Measurements from ENCODE around the gene MGARP.
A peak's percentile ranks its signal among the peaks of the same experiment; 100 is the strongest.

The MGARP gene

DNA sequence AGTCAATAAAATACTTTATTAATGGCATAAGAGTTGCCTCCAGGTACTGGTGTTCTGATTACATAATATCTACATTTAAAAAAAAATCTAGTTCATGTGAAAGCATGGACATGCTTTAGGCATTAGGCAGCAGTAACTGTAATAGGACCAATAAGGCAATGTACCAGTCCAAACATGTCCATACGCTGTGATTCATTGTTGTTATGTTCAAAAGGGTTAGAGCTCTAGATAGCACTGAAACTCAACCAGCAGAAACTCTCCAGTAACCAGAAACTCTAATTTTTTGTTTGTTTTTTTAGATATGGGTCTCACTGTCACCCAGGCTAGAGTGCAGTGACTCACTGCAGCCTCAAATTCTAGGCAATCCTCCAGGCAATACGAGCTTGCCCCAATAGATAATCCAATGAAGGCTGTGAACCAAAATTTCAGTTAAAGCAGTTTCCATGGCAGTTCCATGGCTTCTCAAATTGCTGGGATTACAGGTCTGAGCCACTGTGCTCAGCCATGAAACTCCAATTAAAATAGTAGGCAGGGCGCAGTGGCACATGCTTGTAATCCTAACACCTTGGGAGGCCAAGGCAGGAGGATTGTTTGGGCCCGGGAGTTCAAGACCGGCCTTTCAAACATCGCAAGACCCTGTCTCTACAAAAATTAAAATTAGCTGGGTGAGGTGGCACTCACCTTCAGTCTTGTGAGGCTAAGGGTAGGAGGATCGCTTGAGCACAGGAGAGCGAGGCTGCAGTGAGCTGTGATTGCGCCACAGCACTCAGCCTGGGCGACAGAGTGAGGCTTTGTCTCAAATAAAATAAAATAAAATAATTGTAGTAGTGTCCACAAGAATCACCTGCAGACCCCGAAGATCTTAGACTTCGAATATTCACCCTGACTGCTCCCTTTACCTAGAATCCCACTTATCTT lies 36.3 kb downstream of the MGARP start:
- no peak for DNase-seq

DNA sequence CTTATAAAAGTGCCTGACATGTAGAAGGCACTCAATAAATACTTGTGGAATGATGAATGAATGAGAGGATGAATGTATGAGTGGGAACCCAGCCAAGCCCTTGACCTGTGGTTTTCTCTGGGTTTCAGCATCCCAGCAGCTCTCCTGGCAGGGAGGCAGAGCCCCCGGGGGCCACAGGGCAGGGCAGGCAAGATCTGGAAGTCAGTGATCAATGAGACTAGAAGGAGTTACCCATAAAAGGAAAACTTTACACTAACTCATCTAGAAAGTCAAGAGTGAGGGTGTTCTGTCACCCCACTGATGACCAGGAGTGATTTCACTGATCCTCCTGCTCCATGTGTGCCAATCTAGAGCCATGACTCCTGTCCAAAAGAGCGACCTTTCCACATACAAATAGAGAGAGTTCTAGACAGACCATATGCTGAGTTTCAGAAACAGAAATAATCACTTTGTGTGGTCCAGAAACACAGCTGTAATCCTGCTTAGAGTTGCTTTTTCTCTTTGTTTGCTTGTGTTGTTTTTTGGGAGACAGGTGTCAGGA lies 37.4 kb downstream of the MGARP start:
- no peak for DNase-seq

DNA sequence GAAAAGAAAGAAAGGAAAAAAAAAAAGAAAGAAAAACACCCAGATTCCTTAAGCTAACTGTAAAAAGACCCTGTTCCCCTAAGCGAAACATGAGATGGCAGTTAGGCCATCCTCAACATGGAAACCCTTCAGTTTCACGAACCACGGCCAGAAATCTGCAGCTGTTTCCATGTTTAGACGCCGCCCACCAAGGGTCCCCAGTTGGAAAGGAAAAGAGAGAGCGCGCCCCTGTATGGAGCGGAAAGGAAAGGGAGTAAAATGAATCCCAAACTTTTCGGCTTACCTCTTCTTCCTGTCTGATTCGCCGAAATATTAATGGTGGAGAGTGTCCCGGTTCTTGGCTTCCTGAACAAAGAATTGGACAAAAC lies 38.3 kb downstream of the MGARP start:
- no peak for DNase-seq

DNA sequence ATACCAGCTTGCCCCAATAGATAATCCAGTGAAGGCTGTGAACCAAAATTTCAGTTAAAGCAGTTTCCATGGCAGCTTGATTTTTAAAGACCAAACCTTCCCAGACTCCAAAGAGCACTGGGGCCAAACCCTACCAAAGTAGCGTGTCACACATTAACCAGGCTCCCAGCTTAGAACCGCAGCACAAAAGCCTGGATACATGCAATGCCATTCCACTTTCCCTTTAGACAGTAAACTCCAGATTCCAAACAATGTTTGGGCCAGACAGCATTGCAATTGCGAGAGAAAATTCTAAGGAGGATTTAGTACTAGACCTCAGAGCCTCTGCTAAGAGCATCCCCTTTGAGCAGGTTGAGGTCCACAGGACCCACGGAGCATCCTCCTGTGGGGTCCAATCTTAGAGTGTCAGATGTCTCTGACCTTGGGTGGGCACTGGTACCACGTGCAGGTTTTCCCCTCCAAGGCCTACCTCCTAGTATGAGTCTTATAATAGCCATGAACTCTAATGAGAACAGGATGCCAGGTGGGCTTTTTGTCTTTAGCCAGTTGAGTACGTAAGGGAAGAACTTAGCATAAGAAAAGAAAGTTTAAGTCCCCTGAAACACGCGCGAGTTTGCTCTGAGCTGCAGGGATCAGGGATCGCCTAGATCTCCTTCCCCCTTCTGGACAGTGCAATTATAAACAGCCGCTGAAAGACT lies 38.8 kb downstream of the MGARP start:
- no peak for DNase-seq

DNA sequence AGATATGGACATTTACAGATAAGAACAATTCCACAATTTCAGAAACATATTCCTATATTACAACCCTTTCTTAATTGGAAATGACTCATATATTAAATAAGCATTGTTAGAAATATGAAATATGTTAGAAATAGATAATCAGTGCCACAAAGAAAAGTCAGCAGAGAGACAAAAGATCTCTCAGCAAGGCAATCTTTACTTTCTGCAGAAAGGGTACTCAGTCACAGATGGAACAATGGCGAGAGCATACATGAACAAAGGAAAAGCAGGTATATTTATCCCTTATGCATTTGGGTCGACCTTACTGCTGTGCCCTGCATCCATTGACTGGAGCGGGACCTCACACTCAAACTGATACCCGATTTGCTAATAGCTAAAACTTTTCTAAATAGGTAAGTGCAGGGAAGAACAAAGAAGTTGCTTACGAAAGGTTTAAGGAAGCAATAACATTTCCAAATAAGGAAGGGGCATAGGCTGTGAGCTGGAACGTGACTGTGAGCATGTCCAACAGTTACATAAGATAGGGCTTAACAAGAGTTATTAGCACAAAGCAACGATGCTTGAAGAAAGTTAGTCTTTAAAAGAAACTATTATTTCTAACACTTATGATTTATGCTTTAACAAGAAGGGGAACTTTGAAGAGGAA lies 40.8 kb downstream of the MGARP start:
- no peak for DNase-seq

DNA sequence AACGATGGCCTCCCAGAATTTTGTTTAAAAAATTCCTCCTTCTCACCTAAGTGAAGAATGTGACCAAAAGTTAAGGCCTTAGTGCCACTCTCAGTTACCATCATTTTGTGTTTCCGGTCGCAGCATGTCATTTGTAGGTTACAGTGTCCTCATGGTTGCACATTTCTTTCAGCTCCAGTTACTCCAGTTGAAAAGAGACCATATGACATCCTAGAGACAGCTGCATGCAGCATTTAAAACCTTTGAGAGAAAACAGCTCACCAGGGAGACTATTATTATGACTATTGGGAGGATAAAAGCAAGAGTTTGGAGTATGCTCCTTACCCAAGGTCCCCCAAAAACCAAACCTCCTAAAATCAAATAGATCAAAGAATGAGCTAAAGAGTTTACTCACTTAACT lies 45.8 kb downstream of the MGARP start:
- DNase-seq = no peak

DNA sequence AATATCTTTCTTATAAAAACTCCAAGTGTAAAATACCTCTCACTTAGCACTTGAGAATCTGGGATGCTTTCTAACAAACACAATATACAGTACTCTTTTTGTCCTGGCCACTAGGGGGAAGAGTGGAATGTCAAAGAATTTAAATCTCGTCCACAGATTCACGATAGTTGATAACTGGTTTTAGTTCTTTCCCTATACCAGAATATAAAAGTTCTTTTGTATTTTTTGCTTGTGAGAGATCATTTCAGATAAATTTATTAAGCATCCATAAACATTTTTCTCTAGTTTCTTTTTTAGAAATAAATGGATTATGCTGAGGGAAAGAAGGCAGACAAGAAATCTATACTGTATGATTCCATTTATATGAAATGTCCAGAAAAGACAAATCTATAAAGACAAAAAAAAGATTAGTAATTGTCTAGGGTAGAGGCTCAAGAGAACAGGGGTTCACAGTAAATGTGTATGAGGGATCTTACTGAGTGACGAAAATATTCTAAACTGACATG lies 50.4 kb downstream of the MGARP start:
- DNase-seq = peak; percentile 47

DNA sequence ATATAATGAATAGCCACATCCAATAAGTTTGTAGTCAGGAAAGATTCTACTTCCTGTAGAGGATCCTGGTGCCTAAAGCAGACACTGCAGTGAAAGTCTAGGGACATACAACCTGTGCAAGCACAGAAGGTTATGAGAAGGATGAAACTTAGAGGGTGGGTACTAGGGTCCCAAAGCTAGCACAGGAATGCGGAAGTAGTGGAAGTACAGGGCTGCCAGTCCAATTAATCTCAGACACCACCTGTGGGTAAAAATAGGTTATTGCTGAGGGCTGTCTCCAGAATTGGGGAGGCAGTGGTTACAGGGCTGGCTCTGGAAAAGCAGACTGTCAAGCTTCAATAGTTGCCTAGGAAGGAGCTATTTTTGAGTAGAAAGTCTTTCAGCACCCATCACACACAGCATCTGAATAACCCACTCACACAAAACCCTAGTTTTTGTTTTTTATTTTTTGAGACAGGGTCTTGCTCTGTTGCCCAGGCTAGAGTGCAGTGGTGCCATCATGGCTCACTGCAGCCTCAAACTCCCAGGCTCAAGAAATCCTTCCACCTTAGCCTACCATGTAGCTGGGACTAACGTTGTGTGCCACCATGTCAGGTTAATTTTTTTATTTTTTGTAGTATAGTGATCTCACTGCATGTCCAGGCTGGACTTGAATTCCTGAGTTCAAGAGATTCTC lies 52.2 kb downstream of the MGARP start:
- no peak for DNase-seq

DNA sequence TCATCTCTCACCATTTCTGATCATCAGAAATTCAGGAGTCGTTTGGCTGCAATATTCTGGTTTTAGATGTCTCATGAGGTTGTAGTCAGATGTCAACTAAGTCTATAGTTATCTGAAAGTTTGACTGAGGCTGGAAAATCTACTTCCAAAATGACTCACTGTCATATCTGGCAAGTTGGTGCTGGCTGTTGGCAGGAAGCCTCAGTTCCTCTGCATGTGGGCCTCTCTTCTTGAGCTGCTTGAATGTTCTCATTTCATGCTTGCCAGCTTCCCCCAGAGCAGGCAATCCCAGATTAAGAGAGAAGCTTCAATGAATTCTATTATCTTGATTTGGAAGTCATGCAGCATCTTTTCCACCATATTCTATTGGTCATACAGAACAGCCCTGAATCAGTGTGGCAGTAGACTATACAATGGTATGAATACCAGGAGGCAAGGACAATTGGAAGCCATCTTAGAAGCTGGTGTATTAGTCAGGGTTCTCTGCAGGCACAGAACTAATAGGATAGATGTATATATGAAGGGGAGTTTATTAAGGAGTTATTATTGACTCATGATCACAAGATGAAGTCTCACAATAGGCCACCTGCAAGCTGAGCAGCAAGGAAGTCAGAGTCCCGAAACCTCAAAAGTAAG lies 56.2 kb downstream of the MGARP start:
- DNase-seq = no peak

DNA sequence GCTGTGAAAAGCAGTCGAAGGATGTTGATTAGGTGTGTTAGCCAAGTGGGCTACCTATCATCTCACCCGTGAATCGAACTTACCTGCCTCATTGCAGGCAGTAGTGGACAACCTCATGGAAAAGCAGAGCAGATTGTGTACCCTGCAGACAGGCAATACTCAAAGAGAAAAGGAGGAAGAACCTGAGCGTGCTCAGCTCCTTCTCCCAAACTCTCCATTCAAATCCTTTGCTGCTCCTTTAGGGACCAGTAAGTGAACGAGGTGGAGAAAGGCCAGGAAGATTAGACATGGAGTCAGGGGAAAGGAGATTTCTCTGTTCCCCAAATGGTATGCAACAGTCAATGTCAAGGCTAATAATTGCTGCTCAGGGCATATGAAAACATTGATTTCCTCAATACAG lies 57.8 kb downstream of the MGARP start:
- DNase-seq = no peak

DNA sequence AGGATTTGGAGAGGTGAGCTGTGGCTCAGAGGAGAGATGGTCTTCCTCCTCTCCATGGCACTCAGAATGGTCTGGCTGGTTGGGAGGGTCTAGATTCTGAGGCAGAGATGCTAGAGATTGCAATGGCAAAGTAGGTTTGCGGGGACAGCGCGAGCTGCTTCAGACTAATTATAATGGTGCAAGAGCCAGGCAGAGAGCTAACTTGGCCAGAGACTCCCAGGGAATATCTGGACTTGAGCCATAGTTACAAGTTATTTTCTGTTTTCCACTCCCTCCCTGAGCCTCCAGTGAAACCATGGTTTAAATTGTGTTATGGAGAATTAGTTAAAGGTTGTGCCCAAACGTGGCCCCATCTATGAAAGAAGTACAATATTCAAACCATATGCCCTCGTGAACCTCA lies 58.3 kb downstream of the MGARP start:
- no peak for DNase-seq

DNA sequence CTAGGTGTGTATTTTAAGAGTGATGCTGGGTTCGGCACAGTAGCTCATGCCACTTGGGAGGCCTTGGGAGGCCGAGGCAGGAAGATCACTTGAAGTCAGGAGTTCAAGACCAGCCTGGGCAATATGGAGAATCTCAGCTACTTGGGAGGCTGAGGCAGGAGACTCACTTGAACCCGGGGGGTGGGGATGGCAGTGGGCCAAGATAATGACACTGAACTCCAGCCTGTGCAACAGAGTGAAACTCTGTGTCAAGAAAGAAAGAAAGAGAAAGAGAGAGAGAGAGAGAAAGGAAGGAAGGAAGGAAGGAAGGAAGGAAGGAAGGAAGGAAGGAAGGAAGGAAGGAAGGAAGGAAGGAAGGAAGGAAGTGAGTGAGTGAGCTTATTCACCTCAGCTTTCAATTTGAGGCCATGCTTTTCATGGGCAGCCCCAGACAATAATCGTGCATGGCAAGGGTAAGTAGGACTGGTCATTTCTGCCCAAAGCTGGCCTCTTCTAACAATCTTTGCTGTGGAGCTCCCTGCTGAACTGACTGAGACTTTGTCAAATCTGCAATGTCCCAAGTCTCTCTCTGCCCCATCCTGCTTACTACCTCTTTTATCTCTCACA lies 60.5 kb downstream of the MGARP start:
- no peak for DNase-seq

All from NCI-H146 (cell line).